Parathyroid adenoma (tissue), 2 donors: ENCODE data around the gene ATRN.

Experiments used
- H2AFZ ChIP-seq: fragments of 300-600 bp; sonication (generic); one replicate; pipeline ENCODE4 v1.7.0; 2017; ENCODE audit warnings: antibody characterized with exemption, mild to moderate bottlenecking
- H3K27ac ChIP-seq: fragments of 300-600 bp; sonication (generic); one replicate; pipeline ENCODE4 v1.7.0; 2017
- H3K27me3 ChIP-seq: fragments of 300-600 bp; sonication (generic); one replicate; pipeline ENCODE4 v1.7.0; 2017; ENCODE audit warnings: low read length; ENCODE audit not compliant: control insufficient read depth, insufficient read depth
- H3K36me3 ChIP-seq: fragments of 300-600 bp; sonication (generic); one replicate; pipeline ENCODE4 v1.7.0; 2017; ENCODE audit warnings: low read length; ENCODE audit not compliant: control insufficient read depth, insufficient read depth
- H3K4me1 ChIP-seq: fragments of 300-600 bp; sonication (generic); one replicate; pipeline ENCODE4 v1.7.0; 2017; ENCODE audit warnings: control low read depth
- H3K4me2 ChIP-seq: fragments of 300-600 bp; sonication (generic); one replicate; pipeline ENCODE4 v1.7.0; 2017; ENCODE audit warnings: low read length
- H3K4me3 ChIP-seq: fragments of 300-600 bp; sonication (generic); one replicate; pipeline ENCODE4 v1.7.0; 2017; ENCODE audit warnings: low read depth, low read length
- H3K79me2 ChIP-seq: fragments of 300-600 bp; sonication (generic); one replicate; pipeline ENCODE4 v1.7.0; 2017; ENCODE audit warnings: control low read depth
- H3K9ac ChIP-seq: fragments of 300-600 bp; sonication (generic); one replicate; pipeline ENCODE4 v1.7.0; 2017; ENCODE audit warnings: mild to moderate bottlenecking
- H3K9me3 ChIP-seq: fragments of 300-600 bp; sonication (generic); one replicate; pipeline ENCODE4 v1.7.0; 2017; ENCODE audit warnings: low read length; ENCODE audit not compliant: control insufficient read depth
- CTCF ChIP-seq: fragments of 300-600 bp; sonication (generic); IDR thresholded peaks from one replicate; pipeline ENCODE4 v1.7.0; 2017; ENCODE audit warnings: antibody characterized with exemption, mild to moderate bottlenecking
- donor health status: primary hyperparathyroidism.

Gene ATRN

GRCh38 chr20:3492669-3493068 is 21.9 kb downstream of the ATRN start:
- H2AFZ ChIP-seq = no peak overlapping the region
- no peak for TF ChIP-seq CTCF
- H3K36me3 ChIP-seq = no peaks in the 10 kb centered on the region
- H3K9me3 ChIP-seq = no peaks in the 10 kb centered on the region
- peaks cover 44% of the 10 kb centered on the region for H3K79me2 ChIP-seq
- H3K27me3 ChIP-seq = no peaks in the 10 kb centered on the region
- no peak overlapping the region for H3K9ac ChIP-seq
- peaks cover 8% of the 10 kb centered on the region for H3K4me1 ChIP-seq
- no peak overlapping the region for H3K4me2 ChIP-seq
- no peak overlapping the region for H3K27ac ChIP-seq
- H3K4me3 ChIP-seq = no peak overlapping the region

- Histone ChIP-seq H3K4me1 (peaks cover 8% of the 10 kb centered on the region), H3K9ac (no peak overlapping the region)
- no peak for TF ChIP-seq CTCF
These were observed 23.4 kb downstream of the ATRN start for GRCh38 chr20:3494218-3494617.

GRCh38 chr20:3502878-3503277 is 32.1 kb downstream of the ATRN start:
- peaks cover 5% of the 10 kb centered on the region for H3K79me2 ChIP-seq
- TF ChIP-seq CTCF = no peak
- no peaks in the 10 kb centered on the region for H3K9me3 ChIP-seq
- no peaks in the 10 kb centered on the region for H3K4me1 ChIP-seq
- no peak overlapping the region for H2AFZ ChIP-seq
- H3K4me3 ChIP-seq = no peak overlapping the region
- no peak overlapping the region for H3K27ac ChIP-seq
- H3K9ac ChIP-seq = no peak overlapping the region
- no peak overlapping the region for H3K4me2 ChIP-seq
- H3K36me3 ChIP-seq = no peaks in the 10 kb centered on the region
- no peaks in the 10 kb centered on the region for H3K27me3 ChIP-seq

More at GRCh38 chr20:3494218-3494617, 23.4 kb downstream of the ATRN start:
- Histone ChIP-seq H3K79me2 (peaks cover 35% of the 10 kb centered on the region), H3K4me3 (no peak overlapping the region), H3K4me2 (no peak overlapping the region), H3K27ac (no peak overlapping the region), H3K9me3 (no peaks in the 10 kb centered on the region), H2AFZ (no peak overlapping the region), H3K36me3 (no peaks in the 10 kb centered on the region), H3K27me3 (no peaks in the 10 kb centered on the region)

- H3K4me3 ChIP-seq = no peak overlapping the region
- H3K79me2 ChIP-seq = peaks cover 5% of the 10 kb centered on the region
- H3K4me1 ChIP-seq = no peaks in the 10 kb centered on the region
- no peak overlapping the region for H3K4me2 ChIP-seq
- H3K27me3 ChIP-seq = no peaks in the 10 kb centered on the region
- H3K9ac ChIP-seq = no peak overlapping the region
- TF ChIP-seq CTCF = no peak
- no peak overlapping the region for H2AFZ ChIP-seq
- H3K9me3 ChIP-seq = no peaks in the 10 kb centered on the region
- H3K36me3 ChIP-seq = no peaks in the 10 kb centered on the region
- no peak overlapping the region for H3K27ac ChIP-seq
These were observed 34.3 kb downstream of the ATRN start for GRCh38 chr20:3505148-3505547.

- no peaks in the 10 kb centered on the region for H3K4me1 ChIP-seq
- H3K4me3 ChIP-seq = no peak overlapping the region
- TF ChIP-seq CTCF = no peak
- H3K27ac ChIP-seq = no peak overlapping the region
- no peak overlapping the region for H3K9ac ChIP-seq
- no peaks in the 10 kb centered on the region for H3K79me2 ChIP-seq
- H3K27me3 ChIP-seq = no peaks in the 10 kb centered on the region
- H3K9me3 ChIP-seq = no peaks in the 10 kb centered on the region
- no peak overlapping the region for H2AFZ ChIP-seq
- no peaks in the 10 kb centered on the region for H3K36me3 ChIP-seq
- H3K4me2 ChIP-seq = no peak overlapping the region
These were observed 38.2 kb downstream of the ATRN start for GRCh38 chr20:3509064-3509463.
